HEK293 (cell line): ENCODE results near the gene PREX1.

Experiments used
- CTCF ChIA-PET: fragments of 350-600 bp; formaldehyde crosslinking; extraction: SDS; loops from one replicate; lab custom pipeline; 2021; ENCODE audit warnings: antibody characterized with exemption; lab: Yijun Ruan, JAX
- POLR2A ChIA-PET: fragments of 300-600 bp; formaldehyde crosslinking; extraction: SDS; loops from one replicate; lab custom pipeline; 2020; ENCODE audit warnings: antibody characterized with exemption, inconsistent platforms; lab: Yijun Ruan, JAX
- H3K27ac ChIP-seq: fragments of 200-500 bp; sonication (Bioruptor generic); 2 replicates; pipeline ENCODE4 v1.5.1; 2014; ENCODE audit warnings: low read depth, low read length, control low read depth, inconsistent platforms; ENCODE audit errors: extremely low read depth
- H3K36me3 ChIP-seq, 2 experiments: fragments of 200-500 bp in 1 of 2; sonication (Bioruptor generic) in 1 of 2; 1 replicate in 1 of 2; 2 replicates in 1 of 2; pipeline ENCODE4 v1.5.1; 2014 to 2017; ENCODE audit warnings: inconsistent platforms in 2 of 2, low read length in 2 of 2; ENCODE audit not compliant: control insufficient read depth in 2 of 2, insufficient read depth in 1 of 2
- H3K4me1 ChIP-seq: fragments of 200-500 bp; sonication (Bioruptor generic); 2 replicates; pipeline ENCODE4 v1.5.1; 2014; ENCODE audit warnings: mild to moderate bottlenecking, low read length, inconsistent platforms; ENCODE audit not compliant: control insufficient read depth, insufficient read depth
- H3K4me3 ChIP-seq: 2 replicates; pipeline ENCODE4 v1.5.1; 2011; ENCODE audit warnings: low read depth, mild to moderate bottlenecking, control low read depth, low read length, moderate library complexity
- H3K9me3 ChIP-seq: fragments of 200-500 bp; sonication (Bioruptor generic); 2 replicates; pipeline ENCODE4 v1.5.1; 2014; ENCODE audit warnings: low read depth, low read length, inconsistent platforms; ENCODE audit not compliant: control insufficient read depth, insufficient read depth
- BCL11A ChIP-seq: fragments of 450-650 bp; formaldehyde crosslinking; IDR thresholded peaks from 2 replicates; pipeline ENCODE4 v1.5.1; 2016; ENCODE audit warnings: low read depth, missing biosample characterization, missing genetic modification characterization
- EGR2 ChIP-seq: fragments of 450-650 bp; formaldehyde crosslinking; IDR thresholded peaks from 2 replicates; pipeline ENCODE4 v1.5.1; 2016; ENCODE audit warnings: low read depth, missing biosample characterization, missing genetic modification characterization
- HIC1 ChIP-seq: fragments of 450-650 bp; formaldehyde crosslinking; IDR thresholded peaks from 2 replicates; pipeline ENCODE4 v1.5.1; 2016; ENCODE audit warnings: missing biosample characterization, missing genetic modification characterization
- INSM2 ChIP-seq: fragments of 450-650 bp; formaldehyde crosslinking; IDR thresholded peaks from 2 replicates; pipeline ENCODE4 v1.5.1; 2016; ENCODE audit warnings: missing biosample characterization, missing genetic modification characterization
- KLF7 ChIP-seq: fragments of 450-650 bp; formaldehyde crosslinking; IDR thresholded peaks from 2 replicates; pipeline ENCODE4 v1.5.1; 2016; ENCODE audit warnings: missing biosample characterization, missing genetic modification characterization, borderline replicate concordance
- ZFP37 ChIP-seq: fragments of 450-650 bp; formaldehyde crosslinking; IDR thresholded peaks from 2 replicates; pipeline ENCODE4 v1.5.1; 2016; ENCODE audit warnings: missing biosample characterization, missing genetic modification characterization
- ZNF121 ChIP-seq: fragments of 450-650 bp; formaldehyde crosslinking; IDR thresholded peaks from 2 replicates; pipeline ENCODE4 v1.5.1; 2016; ENCODE audit warnings: missing biosample characterization, missing genetic modification characterization
- ZNF223 ChIP-seq: fragments of 450-650 bp; formaldehyde crosslinking; IDR thresholded peaks from 2 replicates; pipeline ENCODE4 v1.5.1; 2016; ENCODE audit warnings: missing biosample characterization, missing genetic modification characterization
- ZNF37A ChIP-seq: fragments of 450-650 bp; IDR thresholded peaks from 2 replicates; pipeline ENCODE4 v1.5.1; 2018; ENCODE audit warnings: missing biosample characterization, missing genetic modification characterization
- ZNF529 ChIP-seq: fragments of 450-650 bp; formaldehyde crosslinking; IDR thresholded peaks from 2 replicates; pipeline ENCODE4 v1.5.1; 2017; ENCODE audit warnings: missing genetic modification characterization, missing biosample characterization; ENCODE audit not compliant: insufficient replicate concordance
- ZNF530 ChIP-seq: fragments of 450-650 bp; formaldehyde crosslinking; IDR thresholded peaks from 2 replicates; pipeline ENCODE4 v1.5.1; 2016; ENCODE audit warnings: low read depth, missing biosample characterization, missing genetic modification characterization
- ZNF629 ChIP-seq: fragments of 450-650 bp; formaldehyde crosslinking; IDR thresholded peaks from 2 replicates; pipeline ENCODE4 v1.5.1; 2017; ENCODE audit warnings: missing biosample characterization, missing genetic modification characterization
- ZNF660 ChIP-seq: fragments of 450-650 bp; IDR thresholded peaks from 2 replicates; pipeline ENCODE4 v1.5.1; 2018; ENCODE audit warnings: missing biosample characterization, mild to moderate bottlenecking, missing genetic modification characterization
- ZNF707 ChIP-seq: fragments of 450-650 bp; formaldehyde crosslinking; IDR thresholded peaks from 2 replicates; pipeline ENCODE4 v1.5.1; 2016; ENCODE audit warnings: missing biosample characterization, missing genetic modification characterization
- ZNF768 ChIP-seq: fragments of 450-650 bp; formaldehyde crosslinking; IDR thresholded peaks from 2 replicates; pipeline ENCODE4 v1.5.1; 2018; ENCODE audit warnings: missing biosample characterization, mild to moderate bottlenecking, missing genetic modification characterization
- ZNF830 ChIP-seq: fragments of 450-650 bp; IDR thresholded peaks from 2 replicates; pipeline ENCODE4 v1.5.0; 2018; ENCODE audit warnings: missing biosample characterization, missing genetic modification characterization, low read depth, mild to moderate bottlenecking, moderate library complexity
- ZSCAN23 ChIP-seq: fragments of 450-650 bp; formaldehyde crosslinking; IDR thresholded peaks from 2 replicates; pipeline ENCODE4 v1.5.1; 2016; ENCODE audit warnings: missing biosample characterization, missing genetic modification characterization
- TF ChIP-seq, protein P1 (sequence below): fragments of 450-650 bp; formaldehyde crosslinking; IDR thresholded peaks from 2 replicates; pipeline ENCODE4 v1.5.1; 2016; ENCODE audit warnings: missing biosample characterization, missing genetic modification characterization, borderline replicate concordance
- TF ChIP-seq, protein P2 (sequence below): fragments of 450-650 bp; formaldehyde crosslinking; IDR thresholded peaks from 2 replicates; pipeline ENCODE4 v1.5.1; 2017; ENCODE audit warnings: missing biosample characterization, missing genetic modification characterization

Gene PREX1

GRCh38 chr20:48626226-48626937 lies 201.4 kb downstream of the PREX1 start:
- ChIA-PET CTCF (interaction anchor here (1.9 kb wide), 1 partner anchor 8 kb away, joined by 5 read pairs; no protein-coding TSS in a partner anchor), POLR2A (no interaction called here)
- H3K27ac ChIP-seq = no peak overlapping the region
- H3K4me3 ChIP-seq = no peak overlapping the region
- no peaks in the 10 kb centered on the region for H3K9me3 ChIP-seq
- no peaks in the 10 kb centered on the region for H3K4me1 ChIP-seq
- H3K36me3 ChIP-seq = no peaks in the 10 kb centered on the region
- no peak for TF ChIP-seq ZNF223 (tag by site-specific recombination)
- TF ChIP-seq, protein P1, sequence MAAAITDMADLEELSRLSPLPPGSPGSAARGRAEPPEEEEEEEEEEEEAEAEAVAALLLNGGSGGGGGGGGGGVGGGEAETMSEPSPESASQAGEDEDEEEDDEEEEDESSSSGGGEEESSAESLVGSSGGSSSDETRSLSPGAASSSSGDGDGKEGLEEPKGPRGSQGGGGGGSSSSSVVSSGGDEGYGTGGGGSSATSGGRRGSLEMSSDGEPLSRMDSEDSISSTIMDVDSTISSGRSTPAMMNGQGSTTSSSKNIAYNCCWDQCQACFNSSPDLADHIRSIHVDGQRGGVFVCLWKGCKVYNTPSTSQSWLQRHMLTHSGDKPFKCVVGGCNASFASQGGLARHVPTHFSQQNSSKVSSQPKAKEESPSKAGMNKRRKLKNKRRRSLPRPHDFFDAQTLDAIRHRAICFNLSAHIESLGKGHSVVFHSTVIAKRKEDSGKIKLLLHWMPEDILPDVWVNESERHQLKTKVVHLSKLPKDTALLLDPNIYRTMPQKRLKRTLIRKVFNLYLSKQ (tag by site-specific recombination) = no peak
- peak; percentile 83; the same call in 1 of the 2 replicates for TF ChIP-seq ZNF768 (tag by site-specific recombination)
- TF ChIP-seq, all 188 proteins: peak for 1

GRCh38 chr20:48625136-48625900 lies 202.5 kb downstream of the PREX1 start:
- POLR2A ChIA-PET = no interaction called here
- no peaks in the 10 kb centered on the region for H3K36me3 ChIP-seq
- CTCF ChIA-PET = interaction anchor here (0.6 to 1.9 kb wide), 3 partner anchors 10 to 962 kb away, joined by 3 to 5 read pairs (median 3); no protein-coding TSS in a partner anchor
- no peaks in the 10 kb centered on the region for H3K9me3 ChIP-seq
- no peak overlapping the region for H3K4me3 ChIP-seq
- no peaks in the 10 kb centered on the region for H3K4me1 ChIP-seq
- TF ChIP-seq, protein P2, sequence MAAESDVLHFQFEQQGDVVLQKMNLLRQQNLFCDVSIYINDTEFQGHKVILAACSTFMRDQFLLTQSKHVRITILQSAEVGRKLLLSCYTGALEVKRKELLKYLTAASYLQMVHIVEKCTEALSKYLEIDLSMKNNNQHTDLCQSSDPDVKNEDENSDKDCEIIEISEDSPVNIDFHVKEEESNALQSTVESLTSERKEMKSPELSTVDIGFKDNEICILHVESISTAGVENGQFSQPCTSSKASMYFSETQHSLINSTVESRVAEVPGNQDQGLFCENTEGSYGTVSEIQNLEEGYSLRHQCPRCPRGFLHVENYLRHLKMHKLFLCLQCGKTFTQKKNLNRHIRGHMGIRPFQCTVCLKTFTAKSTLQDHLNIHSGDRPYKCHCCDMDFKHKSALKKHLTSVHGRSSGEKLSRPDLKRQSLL (tag by site-specific recombination) = 0 out of 2 replicates have a peak, but pooled peaks have one; percentile 39
- no peak for TF ChIP-seq ZNF529 (tag by site-specific recombination)
- no peak overlapping the region for H3K27ac ChIP-seq

DNA sequence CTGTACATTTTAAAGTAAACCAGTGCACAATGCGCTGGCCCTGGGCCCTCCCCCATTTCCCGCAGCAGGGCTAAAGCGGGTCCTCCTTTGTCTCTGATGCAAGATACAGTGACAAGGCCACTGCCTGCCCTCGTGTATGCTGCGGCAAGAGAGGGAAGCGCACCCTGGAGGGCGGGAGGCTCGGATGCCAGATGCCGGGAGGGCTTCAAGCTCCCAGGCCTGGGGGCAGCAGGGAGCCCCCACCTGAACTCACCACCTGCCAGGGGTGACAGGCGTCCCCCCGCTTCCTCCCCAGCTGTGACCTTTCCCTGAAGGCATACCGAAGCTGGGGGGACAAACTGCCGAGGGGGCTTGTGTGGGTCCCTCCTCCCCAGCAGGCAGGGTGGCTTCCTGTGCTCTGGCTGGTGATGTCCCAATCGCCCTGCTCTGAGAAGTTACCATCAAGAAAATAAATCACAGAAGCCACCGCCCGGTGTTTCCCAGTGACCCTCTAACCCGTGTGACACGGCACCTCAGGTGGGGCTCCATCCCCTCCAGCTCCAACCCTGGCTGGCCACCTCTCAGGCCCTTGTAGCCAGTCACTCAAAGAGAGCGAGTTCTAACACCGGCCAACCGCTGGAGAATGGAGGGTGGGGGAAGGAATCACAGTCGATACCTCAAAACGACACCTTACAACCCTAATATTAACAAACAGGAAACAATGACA lies 203.3 kb downstream of the PREX1 start:
- ChIA-PET POLR2A (no interaction called here), CTCF (interaction anchor here (0.6 to 1.0 kb wide), 2 partner anchors 955 to 961 kb away, joined by 3 to 4 read pairs; no protein-coding TSS in a partner anchor)
- Histone ChIP-seq H3K9me3 (no peaks in the 10 kb centered on the region), H3K4me3 (no peak overlapping the region), H3K27ac (no peak overlapping the region), H3K4me1 (no peaks in the 10 kb centered on the region), H3K36me3 (no peaks in the 10 kb centered on the region)
- TF ChIP-seq KLF7 (no peak), INSM2 (tag by site-specific recombination) (no peak), ZNF629 (tag by site-specific recombination) (no peak), EGR2 (tag by site-specific recombination) (no peak), ZNF121 (tag by site-specific recombination) (no peak), ZNF707 (tag by site-specific recombination) (no peak), BCL11A (tag by site-specific recombination) (no peak), HIC1 (tag by site-specific recombination) (no peak), ZNF530 (tag by site-specific recombination) (no peak), ZFP37 (tag by site-specific recombination) (no peak), ZNF660 (no peak), ZNF830 (no peak), ZNF37A (no peak), ZSCAN23 (tag by site-specific recombination) (no peak)
- TF ChIP-seq, protein P1 (tag by site-specific recombination) = no peak
